OCI-LY7 (cell line): ENCODE measurements around the gene PCYT1B. TPM values are rescaled to one million over a fixed set of nuclear protein-coding genes. Genes with fewer than 3 reads are reported as not detected.

Experiments
- BruUV-seq: library from RNA; stranded (reverse); fragments of 400-500 nt; replicated peaks from 2 replicates; lab custom pipeline; 2021; lab: Mats Ljungman, UMichigan
- CTCF ChIA-PET: fragments of 300-600 bp; sonication (Branson Sonifier 250); formaldehyde crosslinking; loops from one replicate; lab custom pipeline; 2022; ENCODE audit warnings: antibody characterized with exemption; ENCODE audit not compliant: unreplicated experiment; lab: Charles Lee
- POLR2A ChIA-PET: fragments of 300-600 bp; sonication (Branson Sonifier 250); formaldehyde crosslinking; loops from one replicate; lab custom pipeline; 2022; ENCODE audit warnings: antibody characterized with exemption; lab: Charles Lee
- DNase-seq: peaks from one replicate; pipeline ENCODE4 v3.0.0-alpha.2; 2015; ENCODE audit warnings: low spot score
- H2AFZ ChIP-seq: fragments of 200-600 bp; sonication (generic), shearing (Covaris generic); 2 replicates; pipeline ENCODE4 v1.6.1; 2014; ENCODE audit warnings: mild to moderate bottlenecking, antibody characterized with exemption, low read length, moderate library complexity
- H3K27ac ChIP-seq: fragments of 200-600 bp; sonication (generic); 2 replicates; pipeline ENCODE4 v1.5.1; 2014; ENCODE audit warnings: mixed run types, low read depth, mild to moderate bottlenecking, moderate library complexity, low read length, inconsistent platforms; ENCODE audit not compliant: poor library complexity, severe bottlenecking
- H3K36me3 ChIP-seq: fragments of 200-600 bp; sonication (generic); 2 replicates; pipeline ENCODE4 v1.6.1; 2014; ENCODE audit warnings: mild to moderate bottlenecking, antibody characterized with exemption, low read length, moderate library complexity, mixed read lengths; ENCODE audit not compliant: insufficient read depth
- H3K4me1 ChIP-seq: fragments of 200-600 bp; sonication (generic); 2 replicates; pipeline ENCODE4 v1.5.1; 2014; ENCODE audit warnings: mild to moderate bottlenecking, low read length; ENCODE audit not compliant: insufficient read depth, poor library complexity, severe bottlenecking
- H3K4me2 ChIP-seq: fragments of 200-600 bp; sonication (generic); 2 replicates; pipeline ENCODE4 v1.6.1; 2014; ENCODE audit warnings: mild to moderate bottlenecking, low read length
- H3K4me3 ChIP-seq: fragments of 200-600 bp; sonication (generic); 2 replicates; pipeline ENCODE4 v1.5.1; 2014; ENCODE audit warnings: mild to moderate bottlenecking, low read depth, low read length; ENCODE audit not compliant: poor library complexity, severe bottlenecking
- H3K79me2 ChIP-seq: fragments of 200-600 bp; sonication (generic); 2 replicates; pipeline ENCODE4 v1.6.1; 2016; ENCODE audit warnings: low read depth, mild to moderate bottlenecking, low read length, moderate library complexity, mixed read lengths; ENCODE audit not compliant: insufficient read depth
- H3K9me2 ChIP-seq: fragments of 200-600 bp; sonication (generic); 2 replicates; pipeline ENCODE4 v1.6.1; 2016; ENCODE audit warnings: mild to moderate bottlenecking, low read length, mixed read lengths; ENCODE audit not compliant: insufficient read depth
- H3K9me3 ChIP-seq: fragments of 200-600 bp; sonication (generic); 2 replicates; pipeline ENCODE4 v1.6.1; 2014; ENCODE audit warnings: mild to moderate bottlenecking, mixed run types, low read length, mixed read lengths
- H4K20me1 ChIP-seq: fragments of 200-600 bp; sonication (generic); 2 replicates; pipeline ENCODE4 v1.6.1; 2014; ENCODE audit warnings: mild to moderate bottlenecking, antibody characterized with exemption, low read length, moderate library complexity, mixed read lengths; ENCODE audit not compliant: insufficient read depth
- EZH2phosphoT487 ChIP-seq: fragments of 200-600 bp; sonication (generic); IDR thresholded peaks from 2 replicates; pipeline ENCODE4 v1.6.1; 2018; ENCODE audit warnings: low read depth, borderline replicate concordance, mild to moderate bottlenecking, mixed run types, antibody characterized with exemption, low read length, moderate library complexity, mixed read lengths
- intact Hi-C: fragments of 100-400 bp; cut with micrococcal nuclease; formaldehyde crosslinking; loops from one replicate; pipeline ENCODE4 v1.10.0; 2022; ENCODE audit not compliant: unreplicated experiment
- total RNA-seq, 2 experiments: library from RNA; depleted of rRNA in 1 of 2; stranded (reverse); fragments of >200 nt in 1 of 2; shearing (Covaris generic) in 1 of 2; gene quantifications; 2 replicates each; pipeline ENCODE4 v1.2.3, GENCODE V29; 2014 to 2022
- TF ChIP-seq, protein P1 (sequence below): fragments of 200-600 bp; sonication (generic); conservative IDR thresholded peaks from 2 replicates; pipeline ENCODE4 v1.5.1; 2014; ENCODE audit warnings: mild to moderate bottlenecking, antibody characterized with exemption, low read length, moderate library complexity, mixed read lengths

Gene PCYT1B
- total RNA-seq, 2 experiments from 2014 or later, result not detected

- Histone ChIP-seq H3K27ac (no peak overlapping the region), H3K9me2 (no peaks in the 10 kb centered on the region), H3K4me1 (no peaks in the 10 kb centered on the region), H2AFZ (no peak overlapping the region), H3K36me3 (no peaks in the 10 kb centered on the region), H3K4me3 (no peak overlapping the region), H3K9me3 (no peaks in the 10 kb centered on the region), H4K20me1 (no peaks in the 10 kb centered on the region), H3K79me2 (no peaks in the 10 kb centered on the region), H3K4me2 (no peak overlapping the region)
- no peak for TF ChIP-seq EZH2phosphoT487
- TF ChIP-seq, protein P1, sequence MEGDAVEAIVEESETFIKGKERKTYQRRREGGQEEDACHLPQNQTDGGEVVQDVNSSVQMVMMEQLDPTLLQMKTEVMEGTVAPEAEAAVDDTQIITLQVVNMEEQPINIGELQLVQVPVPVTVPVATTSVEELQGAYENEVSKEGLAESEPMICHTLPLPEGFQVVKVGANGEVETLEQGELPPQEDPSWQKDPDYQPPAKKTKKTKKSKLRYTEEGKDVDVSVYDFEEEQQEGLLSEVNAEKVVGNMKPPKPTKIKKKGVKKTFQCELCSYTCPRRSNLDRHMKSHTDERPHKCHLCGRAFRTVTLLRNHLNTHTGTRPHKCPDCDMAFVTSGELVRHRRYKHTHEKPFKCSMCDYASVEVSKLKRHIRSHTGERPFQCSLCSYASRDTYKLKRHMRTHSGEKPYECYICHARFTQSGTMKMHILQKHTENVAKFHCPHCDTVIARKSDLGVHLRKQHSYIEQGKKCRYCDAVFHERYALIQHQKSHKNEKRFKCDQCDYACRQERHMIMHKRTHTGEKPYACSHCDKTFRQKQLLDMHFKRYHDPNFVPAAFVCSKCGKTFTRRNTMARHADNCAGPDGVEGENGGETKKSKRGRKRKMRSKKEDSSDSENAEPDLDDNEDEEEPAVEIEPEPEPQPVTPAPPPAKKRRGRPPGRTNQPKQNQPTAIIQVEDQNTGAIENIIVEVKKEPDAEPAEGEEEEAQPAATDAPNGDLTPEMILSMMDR, result no peak
- BruUV-seq, result no TSS peak
- no peak for DNase-seq
- ChIA-PET CTCF (no interaction called here), POLR2A (no interaction called here)
- intact Hi-C loops, result no loop called here
Measured at GRCh38 chrX:24659646-24660045, 12.5 kb upstream of the PCYT1B start.

DNA sequence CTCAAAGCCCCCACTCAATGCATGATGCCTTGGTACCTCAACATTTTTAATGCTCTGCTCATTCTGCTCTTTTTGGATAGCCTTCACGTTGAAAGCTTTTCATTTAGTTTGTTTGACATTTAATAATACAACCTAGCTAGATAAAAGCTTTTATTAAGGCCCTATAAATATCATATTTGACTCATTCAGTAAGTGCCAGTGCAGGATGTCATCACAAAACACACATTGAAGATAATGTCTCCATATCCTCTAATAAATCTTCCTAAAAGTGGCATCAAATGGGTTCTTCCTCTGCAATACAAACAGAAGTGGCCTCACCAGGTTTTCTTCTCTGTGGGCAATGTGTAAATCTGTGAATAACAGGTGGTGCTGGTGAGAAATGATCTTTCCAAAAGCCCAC, 12.0 kb upstream of the PCYT1B start:
- Histone ChIP-seq H3K4me3 (no peak overlapping the region), H3K9me2 (no peaks in the 10 kb centered on the region), H3K36me3 (no peaks in the 10 kb centered on the region), H2AFZ (no peak overlapping the region), H3K4me1 (no peaks in the 10 kb centered on the region), H3K9me3 (no peaks in the 10 kb centered on the region), H4K20me1 (no peaks in the 10 kb centered on the region), H3K79me2 (no peaks in the 10 kb centered on the region), H3K27ac (no peak overlapping the region), H3K4me2 (no peak overlapping the region)
- intact Hi-C loops, result no loop called here
- CTCF ChIA-PET, result no interaction called here
- POLR2A ChIA-PET, result no interaction called here
- TF ChIP-seq, protein P1, result no peak
- TF ChIP-seq EZH2phosphoT487, result no peak
- no TSS peak for BruUV-seq
- DNase-seq, result no peak

- DNase-seq, result no peak
Measured at GRCh38 chrX:24658421-24658820, 11.3 kb upstream of the PCYT1B start.

More at GRCh38 chrX:24658421-24658820, 11.3 kb upstream of the PCYT1B start:
- Histone ChIP-seq H3K27ac (no peak overlapping the region), H4K20me1 (no peaks in the 10 kb centered on the region), H3K4me1 (no peaks in the 10 kb centered on the region), H3K4me2 (no peak overlapping the region), H3K9me2 (no peaks in the 10 kb centered on the region), H3K79me2 (no peaks in the 10 kb centered on the region), H3K9me3 (no peaks in the 10 kb centered on the region), H2AFZ (no peak overlapping the region), H3K36me3 (no peaks in the 10 kb centered on the region), H3K4me3 (no peak overlapping the region)
- no TSS peak for BruUV-seq
- POLR2A ChIA-PET, result interaction anchor here (0.6 kb wide), 1 partner anchor 399 kb away, joined by 4 read pairs; no protein-coding TSS in a partner anchor
- TF ChIP-seq, protein P1, result no peak
- TF ChIP-seq EZH2phosphoT487, result no peak
- CTCF ChIA-PET, result no interaction called here
- intact Hi-C loops, result no loop called here
